Esophagus squamous epithelium (tissue), 5 donors: ENCODE measurements around the gene KCNN3. TPM values are rescaled to one million over a fixed set of nuclear protein-coding genes. Genes with fewer than 3 reads are reported as not detected.

ENCODE experiments used
- DNase-seq: peaks from one replicate; lab custom pipeline; 2025; lab: John Stamatoyannopoulos, UW
- H3K27ac ChIP-seq, 4 donors: fragments of 200-600 bp; sonication (generic); one replicate each; pipeline ENCODE4 v1.5.1; 2016 to 2019; ENCODE audit warnings: mild to moderate bottlenecking in 1 of 4
- H3K27me3 ChIP-seq, 4 donors: fragments of 200-600 bp; sonication (generic); 1 replicate in 3 of 4; 2 replicates in 1 of 4; pipeline versions ENCODE4 v1.5.1 to v1.6.0; 2017 to 2021; ENCODE audit warnings: antibody characterized with exemption in 1 of 4
- H3K36me3 ChIP-seq, 3 donors: fragments of 200-600 bp; sonication (generic); one replicate each; pipeline ENCODE4 v1.5.1; 2016 to 2019
- H3K4me1 ChIP-seq, 3 donors: fragments of 200-600 bp; sonication (generic); one replicate each; pipeline ENCODE4 v1.5.1; 2017 to 2019
- H3K4me3 ChIP-seq, 4 donors: fragments of 200-600 bp; sonication (generic); 1 replicate in 3 of 4; 2 replicates in 1 of 4; pipeline ENCODE4 v1.5.1; 2016 to 2019; ENCODE audit warnings: mild to moderate bottlenecking in 2 of 4, moderate library complexity in 1 of 4
- H3K9me3 ChIP-seq, 3 donors: fragments of 200-600 bp; sonication (generic); one replicate each; pipeline ENCODE4 v1.5.1; 2016 to 2019
- CTCF ChIP-seq, 6 experiments: fragments of 450-650 bp in 4 of 6; fragments of 200-600 bp in 2 of 6; sonication (generic) in 2 of 6; IDR thresholded peaks; one replicate each; pipeline ENCODE4 v1.5.1; 2016 to 2019; ENCODE audit warnings: antibody characterized with exemption in 6 of 6, mild to moderate bottlenecking in 4 of 6, moderate library complexity in 4 of 6
- POLR2A ChIP-seq, 4 donors: fragments of 450-650 bp; IDR thresholded peaks; one replicate each; pipeline ENCODE4 v1.6.1; 2017; ENCODE audit warnings: antibody characterized with exemption in 4 of 4, mild to moderate bottlenecking in 4 of 4, moderate library complexity in 3 of 4
- WGBS, 2 donors: methylation state at CpG; one replicate each; pipeline ENCODE4 v1.1.5; 2018; 5-methylcytosine and 5-hydroxymethylcytosine counted together
- intact Hi-C: fragments of 100-400 bp; cut with DNase I; formaldehyde crosslinking; loops from one replicate; pipeline ENCODE4 v1.15.0; 2022
- total RNA-seq, 4 donors: library from RNA; depleted of rRNA; stranded (reverse); fragments of >200 nt; gene quantifications; one replicate each; pipeline ENCODE4 v1.1.0, GENCODE V29; 2016
- donor health status: DM: yes; HTN: yes; CAD: no.

KCNN3 gene
- total RNA-seq, 4 donors from 2014 or later: 0.08 to 1.7 (median 0.50) TPM

- Histone ChIP-seq H3K36me3 (no peaks in the 10 kb centered on the region), H3K9me3 (no peaks in the 10 kb centered on the region), H3K4me3 (no peak overlapping the region), H3K4me1 (peaks cover 0 to 30% (median 14%) of the 10 kb centered on the region in 3 donors), H3K27me3 (peaks cover 0 to 23% (median 0%) of the 10 kb centered on the region in 4 donors), H3K27ac (peak overlapping the region in 1 of 4 donors; percentile 55)
- WGBS, 2 donors: 69 to 80% methylated on average over 7 to 12 of the region's 12 CpGs
- DNase-seq: no peak
- intact Hi-C loops: no loop called here
- TF ChIP-seq POLR2A (IDR thresholded peaks at IDR 0.05) (no peak), CTCF (IDR thresholded peaks at IDR 0.05) (no peak)
Measured at GRCh38 chr1:154808261-154808908, 61.7 kb downstream of the KCNN3 start.

- WGBS, 2 donors: 71 to 78% methylated on average over 10 to 12 of the region's 12 CpGs
- Histone ChIP-seq H3K9me3 (no peaks in the 10 kb centered on the region), H3K27me3 (peaks cover 0 to 23% (median 0%) of the 10 kb centered on the region in 4 donors), H3K27ac (no peak overlapping the region), H3K36me3 (no peaks in the 10 kb centered on the region), H3K4me3 (no peak overlapping the region), H3K4me1 (peaks cover 0 to 21% (median 9%) of the 10 kb centered on the region in 3 donors)
- DNase-seq: no peak
- intact Hi-C loops: no loop called here
- TF ChIP-seq POLR2A (IDR thresholded peaks at IDR 0.05) (no peak), CTCF (IDR thresholded peaks at IDR 0.05) (no peak)
Measured at GRCh38 chr1:154807048-154807591, 63.0 kb downstream of the KCNN3 start.

- WGBS, 2 donors: 28 to 68% methylated on average over 3 of the region's 3 CpGs
- DNase-seq: no peak
- TF ChIP-seq POLR2A (IDR thresholded peaks at IDR 0.05) (no peak), CTCF (IDR thresholded peaks at IDR 0.05) (no peak)
- H3K9me3 ChIP-seq: no peaks in the 10 kb centered on the region
- H3K27me3 ChIP-seq: peaks cover 0 to 23% (median 0%) of the 10 kb centered on the region in 4 donors
- H3K36me3 ChIP-seq: no peaks in the 10 kb centered on the region
- peaks cover 0 to 21% (median 9%) of the 10 kb centered on the region in 3 donors for H3K4me1 ChIP-seq
- H3K27ac ChIP-seq: no peak overlapping the region
- H3K4me3 ChIP-seq: no peak overlapping the region
- intact Hi-C loops: no loop called here
Measured at GRCh38 chr1:154806333-154806732, 63.7 kb downstream of the KCNN3 start.

- 75 to 76% methylated on average over 8 of the region's 8 CpGs for WGBS, 2 donors
- TF ChIP-seq CTCF (IDR thresholded peaks at IDR 0.05): no peak
- TF ChIP-seq POLR2A (IDR thresholded peaks at IDR 0.05): no peak
Measured at GRCh38 chr1:154802982-154803920, 66.8 kb downstream of the KCNN3 start.

More at GRCh38 chr1:154802982-154803920, 66.8 kb downstream of the KCNN3 start:
- Histone ChIP-seq H3K4me1 (no peaks in the 10 kb centered on the region), H3K36me3 (no peaks in the 10 kb centered on the region), H3K27me3 (peaks cover 0 to 18% (median 0%) of the 10 kb centered on the region in 4 donors), H3K4me3 (no peak overlapping the region), H3K9me3 (no peaks in the 10 kb centered on the region), H3K27ac (no peak overlapping the region)
- no peak for DNase-seq
- intact Hi-C loops: no loop called here
